Cerebellar nuclear complex (tissue), 1 donor: ENCODE measurements around the gene MPRIP.

Experiments used
- DNase-seq, 2 experiments: peaks; one replicate each; lab custom pipeline; 2025; lab: John Stamatoyannopoulos, UW

The MPRIP gene

DNA sequence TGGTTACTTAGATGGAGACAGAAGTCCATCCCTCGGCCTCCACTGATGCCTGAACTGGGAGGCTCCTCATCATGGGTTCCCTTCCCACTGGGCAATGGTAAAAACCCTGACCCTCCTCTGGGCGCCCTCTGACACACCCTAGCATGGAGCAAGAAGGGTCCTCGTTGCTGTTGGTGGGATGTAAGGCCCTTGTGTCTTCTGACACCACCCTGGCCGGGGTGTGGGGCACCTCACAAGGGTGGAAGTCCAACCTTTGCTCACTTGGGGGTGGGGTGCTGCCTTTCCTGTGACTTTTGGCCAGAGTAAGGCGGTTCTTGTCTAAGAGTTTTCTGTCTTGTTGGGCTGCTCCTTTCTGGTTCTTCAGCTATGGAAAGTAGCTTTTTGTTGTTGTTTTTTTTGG, 28.7 kb downstream of the MPRIP start:
- no peak for DNase-seq

GRCh38 chr17:17071531-17072360, 29.5 kb downstream of the MPRIP start:
- DNase-seq = no peak

- DNase-seq = no peak
Observed at GRCh38 chr17:17072546-17072945, 30.3 kb downstream of the MPRIP start.

DNA sequence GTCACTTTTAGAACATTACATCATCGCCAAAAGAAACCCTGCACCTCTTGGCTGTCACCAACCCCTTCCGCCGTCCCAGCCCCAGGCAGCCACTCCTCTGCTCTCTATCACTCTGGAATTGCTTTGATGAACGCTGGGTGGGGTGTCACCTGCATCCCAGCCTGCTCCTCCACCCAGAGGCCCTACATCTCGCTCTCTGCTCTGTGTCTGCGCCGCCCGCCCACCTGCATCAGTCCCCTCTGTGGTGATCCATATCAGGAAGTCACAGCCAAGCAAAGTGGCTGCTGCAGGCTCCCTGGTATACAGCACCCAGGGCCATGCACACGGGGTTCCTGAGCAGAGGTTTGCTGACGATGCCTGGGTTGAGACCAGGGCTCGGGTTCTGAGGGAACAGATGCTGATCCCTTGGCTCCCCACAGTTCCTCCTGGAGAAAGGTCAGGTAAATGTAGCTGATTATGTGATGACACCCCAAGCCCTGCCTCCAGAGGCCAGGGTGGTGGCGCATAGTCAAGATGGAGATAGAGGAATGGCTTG, 30.8 kb downstream of the MPRIP start:
- DNase-seq = no peak

GRCh38 chr17:17073581-17074403, 31.5 kb downstream of the MPRIP start:
- no peak for DNase-seq

DNA sequence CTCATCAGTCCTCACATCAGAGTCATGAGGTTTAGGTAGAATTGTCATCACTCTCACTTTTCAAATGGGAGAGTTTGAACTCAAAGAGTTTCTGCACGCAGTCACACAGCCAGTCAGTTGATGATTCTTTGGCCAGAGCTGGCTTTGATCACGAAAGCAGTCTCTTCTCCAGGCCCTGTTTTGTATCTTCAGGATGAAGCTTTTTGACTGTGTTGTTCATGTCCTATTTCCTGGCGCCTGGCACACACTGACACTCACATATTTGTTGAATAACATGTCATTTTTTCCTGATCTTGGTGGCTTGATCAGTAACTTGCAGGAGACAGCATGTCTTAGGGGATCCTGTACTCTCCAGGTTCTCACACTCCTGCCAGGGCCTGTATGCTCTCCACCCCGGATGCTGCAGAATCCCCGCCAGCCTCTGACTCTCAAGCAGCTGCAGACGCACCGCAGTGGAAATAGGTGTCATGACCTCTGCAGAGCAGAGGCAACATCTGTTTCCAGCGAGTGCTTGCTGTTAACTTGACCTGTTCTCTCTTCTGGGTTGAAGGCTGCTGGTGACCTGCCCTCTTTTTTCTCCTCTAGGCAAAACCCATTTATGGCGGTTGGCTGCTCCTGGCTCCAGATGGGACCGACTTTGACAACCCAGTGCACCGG, 33.0 kb downstream of the MPRIP start:
- DNase-seq = no peak

GRCh38 chr17:17076066-17076465, 33.8 kb downstream of the MPRIP start:
- no peak for DNase-seq

DNA sequence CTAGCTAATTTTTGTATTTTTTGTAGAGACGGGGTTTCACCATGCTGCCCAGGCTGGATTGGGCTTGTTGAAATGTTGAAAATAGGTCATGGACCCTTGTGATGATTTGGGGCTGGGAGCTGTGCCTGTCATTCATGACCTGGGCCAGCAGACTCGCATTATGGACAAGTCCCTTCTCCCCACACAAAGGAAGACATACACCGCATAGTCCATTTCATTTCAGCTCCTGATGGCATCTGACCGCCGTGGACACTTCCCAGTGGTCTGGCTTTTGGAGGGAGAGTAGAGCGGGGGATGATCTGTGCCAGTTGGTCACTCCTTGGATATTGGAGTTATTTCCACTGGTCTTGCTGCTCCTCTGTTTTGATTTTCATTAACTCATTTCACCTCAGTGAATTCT, 34.8 kb downstream of the MPRIP start:
- no peak for DNase-seq

DNA sequence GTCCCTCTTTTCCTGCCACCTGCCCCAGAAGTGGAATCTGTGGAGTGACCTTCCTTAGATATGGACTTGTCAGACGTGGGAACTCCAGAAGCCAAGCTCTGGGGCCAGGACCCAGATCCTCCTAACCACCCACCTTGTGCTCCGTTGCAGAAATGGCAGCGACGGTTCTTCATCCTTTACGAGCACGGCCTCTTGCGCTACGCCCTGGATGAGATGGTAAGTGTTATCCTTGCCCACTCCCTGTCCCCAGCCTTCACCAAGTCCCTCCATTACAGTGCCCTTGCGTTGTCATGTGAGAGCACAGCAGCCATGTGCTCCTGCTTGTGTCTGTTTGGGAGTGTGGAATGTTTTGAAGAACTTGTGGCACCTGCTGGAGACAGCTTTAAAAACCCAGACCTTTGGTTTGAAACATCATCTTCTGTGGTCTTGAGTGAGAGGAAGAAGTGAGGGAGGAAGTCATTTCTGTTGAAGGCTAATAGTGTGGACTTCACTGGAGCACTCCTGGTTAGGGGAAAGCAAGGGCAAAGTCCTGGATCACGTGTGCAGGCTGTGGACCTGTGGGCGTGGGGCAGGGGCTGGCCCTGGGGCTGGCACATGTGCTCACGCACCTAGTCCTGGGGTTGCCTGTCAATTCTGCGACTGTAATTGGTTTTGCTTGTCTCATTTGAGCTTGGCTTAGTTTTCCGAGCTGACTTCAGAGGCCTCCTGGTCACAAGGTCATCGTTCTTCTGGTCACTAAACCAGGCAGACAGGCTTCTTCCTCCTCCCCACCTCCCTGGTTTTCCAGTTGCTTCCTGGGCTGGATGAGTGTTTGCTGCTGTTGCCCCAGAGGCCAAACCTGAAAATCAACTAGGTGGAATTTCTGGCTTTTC, 35.8 kb downstream of the MPRIP start:
- no peak for DNase-seq

- DNase-seq = no peak
Observed at GRCh38 chr17:17078832-17079231, 36.6 kb downstream of the MPRIP start.

- no peak for DNase-seq
Observed at GRCh38 chr17:17079336-17079735, 37.1 kb downstream of the MPRIP start.

DNA sequence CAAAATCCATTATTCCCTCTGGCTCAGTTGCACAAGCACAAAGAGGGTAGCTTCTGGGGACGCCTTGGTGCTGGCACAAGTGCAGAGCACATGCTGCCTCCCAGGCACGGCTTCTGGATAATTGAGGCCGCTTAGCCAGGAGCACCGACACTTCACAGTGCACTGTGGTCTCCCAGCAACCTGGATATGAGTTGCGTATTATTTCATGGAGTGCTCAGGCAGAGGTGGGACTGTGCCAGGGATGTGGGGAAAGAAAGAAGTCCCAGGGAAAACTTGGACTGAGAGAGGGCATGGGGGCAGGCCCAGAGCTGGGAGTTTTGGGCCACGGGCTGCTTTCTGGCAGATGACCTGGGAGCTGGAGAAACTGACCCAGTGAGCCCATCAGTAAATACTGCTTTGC, 37.5 kb downstream of the MPRIP start:
- DNase-seq = no peak

- no peak for DNase-seq
Observed at GRCh38 chr17:17080181-17080631, 37.9 kb downstream of the MPRIP start.

DNA sequence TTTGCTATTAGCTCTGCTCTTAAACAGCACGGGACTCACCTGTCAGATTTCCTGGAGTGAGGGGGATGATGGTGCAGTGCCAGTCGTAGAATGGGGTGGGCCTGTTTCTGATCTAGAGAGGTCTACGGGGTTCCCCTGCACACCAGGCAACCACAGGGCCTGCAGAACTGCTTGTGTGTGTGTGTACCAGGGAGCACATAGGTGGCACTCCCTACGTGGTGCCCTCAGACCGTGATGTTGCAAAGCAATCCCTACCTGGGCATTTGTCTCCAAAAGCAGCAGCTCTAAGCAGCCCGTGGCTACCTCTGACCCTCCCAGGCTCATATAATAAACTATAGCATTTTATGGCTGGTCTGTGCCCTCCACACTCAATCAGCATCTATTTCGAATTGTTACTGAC, 38.5 kb downstream of the MPRIP start:
- no peak for DNase-seq

GRCh38 chr17:17081304-17081940, 39.2 kb downstream of the MPRIP start:
- no peak for DNase-seq

DNA sequence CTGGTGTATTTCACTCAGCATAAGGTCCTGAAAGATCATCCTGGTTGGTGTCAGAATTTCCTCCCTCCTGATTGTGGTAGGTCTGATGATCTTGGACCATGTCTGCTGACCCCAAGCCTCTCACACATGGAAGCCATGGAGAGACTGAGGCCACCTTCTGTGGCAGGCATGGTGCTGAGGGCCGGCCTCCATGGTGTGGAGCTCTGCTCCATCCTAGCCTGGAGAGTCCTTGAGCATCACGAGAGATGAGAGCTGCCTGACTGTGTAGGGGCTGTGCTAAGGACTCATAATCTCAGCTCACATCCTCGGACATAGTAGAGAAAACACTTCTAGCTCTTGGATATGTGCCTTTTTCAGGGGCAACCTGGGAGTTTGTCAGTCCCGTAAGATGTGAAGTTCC, 40.6 kb downstream of the MPRIP start:
- no peak for DNase-seq

GRCh38 chr17:17084317-17084835, 42.1 kb downstream of the MPRIP start:
- no peak for DNase-seq

DNA sequence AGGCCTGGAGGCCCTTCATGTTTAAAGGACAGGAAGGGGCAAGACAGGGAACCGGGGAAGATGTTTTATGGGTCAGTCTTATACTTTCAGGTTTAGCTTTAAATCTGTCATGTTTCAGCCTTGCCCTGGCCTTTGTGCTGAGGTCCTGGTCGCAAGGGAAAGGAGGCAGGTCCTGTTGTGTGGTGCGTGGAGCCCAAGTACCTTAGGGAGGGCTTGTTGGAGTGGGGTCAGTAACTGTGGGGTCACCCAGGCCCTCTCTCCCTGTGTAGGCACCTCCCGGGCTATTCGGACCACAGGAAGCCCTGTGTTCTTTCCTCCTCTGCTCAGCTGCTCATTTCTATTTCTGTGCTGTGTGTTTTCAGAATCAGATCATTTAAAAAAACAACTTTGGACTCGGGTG, 42.7 kb downstream of the MPRIP start:
- no peak for DNase-seq

- no peak for DNase-seq
Observed at GRCh38 chr17:17086585-17086984, 44.3 kb downstream of the MPRIP start.

DNA sequence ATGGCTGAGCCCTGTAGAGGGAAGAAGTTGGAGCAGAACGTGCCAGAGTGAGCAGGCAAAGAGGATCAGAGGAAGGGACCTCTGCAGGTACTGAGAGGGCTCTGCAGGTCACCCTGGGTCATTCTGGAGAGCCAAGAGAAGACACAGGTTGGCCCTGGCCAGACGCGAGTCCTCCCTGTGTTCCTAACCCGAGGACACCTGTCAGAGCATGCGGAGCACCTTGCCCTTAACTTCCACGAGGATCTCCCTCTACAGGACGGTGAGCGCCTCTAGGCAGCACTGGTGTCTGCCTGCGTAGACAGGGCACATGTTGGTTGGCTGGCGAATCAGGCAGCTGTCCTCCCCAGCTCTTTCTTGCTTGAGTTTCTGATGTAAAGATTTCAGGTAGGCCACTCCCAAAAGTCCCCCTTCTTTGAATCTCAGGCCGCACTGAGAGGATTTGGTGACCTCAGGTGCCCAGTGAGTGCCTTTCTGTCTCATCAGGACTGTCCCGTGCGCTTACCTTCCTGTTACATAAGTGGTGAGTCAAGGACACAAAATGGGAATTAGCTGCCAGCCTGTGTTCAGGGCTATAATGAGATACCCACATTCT, 45.3 kb downstream of the MPRIP start:
- no peak for DNase-seq
